HL-60 (cell line): ENCODE measurements around the gene AVPR2.

Source experiments
- CTCF ChIP-seq: IDR thresholded peaks from one replicate; pipeline ENCODE4 v1.5.1; 2011; ENCODE audit warnings: low read length, control low read depth, inconsistent platforms; ENCODE audit not compliant: insufficient read depth
- POLR2AphosphoS5 ChIP-seq: IDR thresholded peaks from 2 replicates; pipeline ENCODE4 v1.6.1; 2012; ENCODE audit warnings: low read depth

GRCh38 chrX:153927922-153928760 lies 23.7 kb downstream of the AVPR2 start:
- TF ChIP-seq CTCF (no peak), POLR2AphosphoS5 (peak; percentile 66)
